GM15510 (cell line): ENCODE data around the gene NCAPG2.

ENCODE experiments used
- POLR2A ChIP-seq: IDR thresholded peaks from 3 replicates; pipeline ENCODE4 v1.6.1; 2011; ENCODE audit warnings: borderline replicate concordance; ENCODE audit not compliant: insufficient read length; ENCODE audit errors: extremely low read depth

Gene NCAPG2

GRCh38 chr7:158726277-158726807 is 21.7 kb upstream of the NCAPG2 start:
- TF ChIP-seq POLR2A = no peak

DNA sequence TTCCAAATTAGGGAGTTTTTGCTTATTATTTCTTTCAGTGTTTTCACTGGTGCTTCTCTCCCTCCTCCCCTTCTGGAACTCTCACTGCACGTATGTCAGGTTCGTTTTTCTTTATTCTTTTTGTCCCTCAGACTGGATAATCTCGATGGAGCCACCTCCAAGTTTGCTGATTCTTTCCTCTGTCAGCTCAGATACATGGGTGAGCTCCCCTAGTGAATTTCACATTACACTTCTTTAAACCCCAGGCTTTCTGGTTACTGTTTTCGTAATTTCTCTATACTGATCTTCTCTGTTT is 20.8 kb upstream of the NCAPG2 start:
- no peak for TF ChIP-seq POLR2A

DNA sequence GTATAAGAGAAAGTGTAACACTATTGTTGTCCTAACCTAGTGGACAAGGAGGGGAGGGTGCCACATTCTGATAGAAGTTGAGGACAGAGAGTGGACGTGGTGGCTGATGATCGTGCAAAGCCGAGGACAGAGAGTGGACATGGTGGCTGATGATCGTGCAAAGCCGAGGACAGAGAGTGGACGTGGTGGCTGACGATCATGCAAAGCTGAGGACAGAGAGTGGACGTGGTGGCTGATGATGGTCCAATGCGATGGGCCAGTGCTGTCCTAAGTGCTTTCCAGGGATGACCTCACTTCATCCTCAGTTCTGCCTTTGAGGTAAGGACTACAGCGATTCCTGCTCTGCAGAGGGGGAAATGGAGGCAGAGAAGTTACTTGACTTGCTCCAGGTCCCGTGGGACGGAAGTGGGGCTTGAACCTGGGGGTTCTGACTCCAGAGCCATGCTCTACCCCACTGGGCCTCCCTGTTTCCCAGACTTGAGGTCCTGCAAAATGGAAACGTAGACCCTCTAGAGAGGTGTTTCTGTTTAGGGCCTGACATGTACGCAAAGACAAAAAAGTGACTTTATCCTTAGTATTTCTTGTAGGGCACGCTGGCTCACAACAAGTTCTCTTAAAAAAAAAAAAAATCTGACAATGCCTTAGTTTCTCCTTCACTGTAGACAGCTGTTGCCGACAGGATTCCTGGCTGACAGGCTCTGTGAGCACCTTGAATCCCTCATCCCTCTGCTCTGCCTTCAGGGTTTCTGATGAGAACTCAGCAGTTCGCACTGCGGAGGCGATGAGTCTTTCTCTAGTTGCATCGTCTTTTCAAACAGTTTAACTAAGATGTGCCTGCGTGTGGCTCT is 20.3 kb upstream of the NCAPG2 start:
- TF ChIP-seq POLR2A = no peak

- no peak for TF ChIP-seq POLR2A
Measured at GRCh38 chr7:158723714-158724385, 19.2 kb upstream of the NCAPG2 start.

- no peak for TF ChIP-seq POLR2A
Measured at GRCh38 chr7:158723266-158723665, 18.7 kb upstream of the NCAPG2 start.

DNA sequence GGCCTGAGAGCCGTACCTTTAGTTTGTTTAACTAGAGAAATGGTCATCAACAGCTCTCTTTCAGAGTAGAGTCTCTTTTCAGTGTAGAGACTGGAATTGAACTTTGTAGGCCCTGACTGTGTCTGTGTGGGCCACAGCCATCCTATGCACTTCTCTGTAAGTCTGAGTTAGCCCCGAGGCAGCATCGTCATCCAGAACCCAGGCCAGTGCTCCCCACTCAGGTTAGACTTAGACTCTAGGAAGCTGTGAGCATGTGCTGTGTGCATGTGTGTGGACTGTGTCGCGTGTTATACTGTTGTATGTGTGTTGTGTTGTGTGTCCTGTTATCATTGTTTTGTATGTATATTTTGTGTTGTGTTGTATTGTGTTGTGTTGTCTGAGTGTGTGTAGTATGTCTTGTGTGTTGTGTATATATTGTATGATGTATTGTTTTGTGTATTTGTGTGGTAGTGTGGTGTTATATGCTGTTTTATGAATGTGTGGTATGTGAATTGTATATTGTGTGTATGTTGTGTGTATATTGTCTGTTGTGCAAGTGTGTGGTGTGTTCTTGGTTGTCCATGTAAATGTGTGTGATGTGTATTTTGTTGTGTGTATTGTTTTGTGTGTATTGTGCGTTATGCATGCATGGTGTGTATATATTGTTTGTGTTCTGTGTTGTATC is 18.1 kb upstream of the NCAPG2 start:
- TF ChIP-seq POLR2A = no peak

DNA sequence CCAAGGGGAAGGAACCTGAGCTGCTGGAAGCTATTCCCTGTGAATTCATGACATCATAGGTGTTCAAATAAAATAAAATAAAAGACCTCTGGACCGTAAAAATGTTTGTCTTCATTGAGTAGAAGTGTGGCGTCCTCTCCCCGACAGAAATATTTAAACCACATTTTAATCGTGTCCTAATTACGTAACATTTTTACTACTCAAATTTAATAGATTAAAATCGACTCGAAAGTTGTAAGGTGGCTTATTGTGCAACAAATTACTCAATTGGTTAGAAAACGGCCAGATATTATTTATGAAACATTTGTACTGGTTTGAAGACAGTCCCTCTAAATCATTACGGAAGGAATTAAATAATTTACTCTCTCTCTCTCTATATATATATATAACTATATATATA is 15.5 kb upstream of the NCAPG2 start:
- TF ChIP-seq POLR2A = no peak

DNA sequence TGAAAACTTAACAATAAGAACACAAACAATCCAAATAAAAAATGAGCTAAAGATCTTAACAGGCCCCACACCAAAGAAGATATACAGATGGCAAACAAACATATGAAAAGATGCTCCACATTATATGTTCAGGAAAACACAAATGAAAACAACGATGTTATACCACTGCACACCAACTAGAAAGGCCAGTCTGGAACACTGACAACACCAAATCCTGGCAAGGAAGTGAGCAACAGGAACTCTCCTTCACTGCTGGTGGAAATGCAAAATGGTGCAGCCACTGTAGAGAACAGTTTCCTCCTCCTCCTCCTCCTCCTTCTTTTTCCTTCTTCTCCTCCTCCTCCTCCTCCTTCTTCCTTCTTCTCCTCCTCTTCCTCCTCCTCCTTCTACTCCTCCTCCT is 12.2 kb upstream of the NCAPG2 start:
- no peak for TF ChIP-seq POLR2A

GRCh38 chr7:158710651-158711102 is 6.1 kb upstream of the NCAPG2 start:
- no peak for TF ChIP-seq POLR2A

DNA sequence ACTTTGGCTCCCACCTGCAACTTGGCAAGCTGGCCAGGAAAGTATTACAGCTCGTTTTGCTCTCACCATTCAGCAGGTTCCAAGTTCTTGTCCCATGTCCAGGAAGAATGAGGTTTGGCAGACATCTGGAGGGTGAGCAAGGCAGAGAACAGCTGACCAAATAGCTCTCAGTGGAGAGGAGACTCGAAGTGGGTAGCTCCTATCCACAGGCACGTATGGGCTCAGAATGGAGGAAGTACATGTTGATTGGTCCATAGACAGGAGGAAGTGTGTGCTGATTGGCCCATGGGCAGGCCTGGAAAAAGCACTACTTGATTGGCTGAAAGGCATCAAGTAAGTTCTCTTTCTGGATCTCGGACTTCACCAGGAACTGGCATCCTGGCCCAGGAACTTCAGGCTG is 3.0 kb upstream of the NCAPG2 start:
- TF ChIP-seq POLR2A = no peak

GRCh38 chr7:158706710-158707590 is 2.3 kb upstream of the NCAPG2 start:
- no peak for TF ChIP-seq POLR2A

GRCh38 chr7:158706273-158706704 is 1.7 kb upstream of the NCAPG2 start:
- TF ChIP-seq POLR2A = no peak

- TF ChIP-seq POLR2A = no peak
Measured at GRCh38 chr7:158705234-158705850, 738 bp upstream of the NCAPG2 start.

GRCh38 chr7:158702944-158703343 is 1.7 kb downstream of the NCAPG2 start:
- no peak for TF ChIP-seq POLR2A
